Measurements from ENCODE around the gene TRIO.

DNA sequence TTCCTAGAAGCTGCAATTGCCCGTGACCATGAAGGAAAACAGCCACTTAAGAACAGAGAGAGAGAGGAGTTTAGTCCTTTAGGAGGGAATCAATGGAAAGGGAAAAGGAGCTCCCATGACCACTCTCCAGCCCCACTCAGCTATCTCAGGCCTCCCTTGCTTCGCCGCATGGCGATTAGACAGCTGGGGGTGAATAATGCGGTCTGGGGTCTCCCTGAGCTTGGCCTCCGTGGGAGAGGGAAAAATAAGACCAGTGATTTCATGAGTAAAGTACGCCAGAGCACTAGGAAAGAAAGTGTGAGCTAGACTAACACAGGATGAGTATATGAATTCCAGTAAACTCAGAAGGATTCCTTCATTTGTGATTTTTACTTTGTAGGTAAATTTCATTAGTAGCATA lies 180.3 kb downstream of the TRIO start:
- TF ChIP-seq, protein P1, sequence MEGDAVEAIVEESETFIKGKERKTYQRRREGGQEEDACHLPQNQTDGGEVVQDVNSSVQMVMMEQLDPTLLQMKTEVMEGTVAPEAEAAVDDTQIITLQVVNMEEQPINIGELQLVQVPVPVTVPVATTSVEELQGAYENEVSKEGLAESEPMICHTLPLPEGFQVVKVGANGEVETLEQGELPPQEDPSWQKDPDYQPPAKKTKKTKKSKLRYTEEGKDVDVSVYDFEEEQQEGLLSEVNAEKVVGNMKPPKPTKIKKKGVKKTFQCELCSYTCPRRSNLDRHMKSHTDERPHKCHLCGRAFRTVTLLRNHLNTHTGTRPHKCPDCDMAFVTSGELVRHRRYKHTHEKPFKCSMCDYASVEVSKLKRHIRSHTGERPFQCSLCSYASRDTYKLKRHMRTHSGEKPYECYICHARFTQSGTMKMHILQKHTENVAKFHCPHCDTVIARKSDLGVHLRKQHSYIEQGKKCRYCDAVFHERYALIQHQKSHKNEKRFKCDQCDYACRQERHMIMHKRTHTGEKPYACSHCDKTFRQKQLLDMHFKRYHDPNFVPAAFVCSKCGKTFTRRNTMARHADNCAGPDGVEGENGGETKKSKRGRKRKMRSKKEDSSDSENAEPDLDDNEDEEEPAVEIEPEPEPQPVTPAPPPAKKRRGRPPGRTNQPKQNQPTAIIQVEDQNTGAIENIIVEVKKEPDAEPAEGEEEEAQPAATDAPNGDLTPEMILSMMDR (IDR thresholded peaks at IDR 0.05): no peak
- TF ChIP-seq, protein P2, sequence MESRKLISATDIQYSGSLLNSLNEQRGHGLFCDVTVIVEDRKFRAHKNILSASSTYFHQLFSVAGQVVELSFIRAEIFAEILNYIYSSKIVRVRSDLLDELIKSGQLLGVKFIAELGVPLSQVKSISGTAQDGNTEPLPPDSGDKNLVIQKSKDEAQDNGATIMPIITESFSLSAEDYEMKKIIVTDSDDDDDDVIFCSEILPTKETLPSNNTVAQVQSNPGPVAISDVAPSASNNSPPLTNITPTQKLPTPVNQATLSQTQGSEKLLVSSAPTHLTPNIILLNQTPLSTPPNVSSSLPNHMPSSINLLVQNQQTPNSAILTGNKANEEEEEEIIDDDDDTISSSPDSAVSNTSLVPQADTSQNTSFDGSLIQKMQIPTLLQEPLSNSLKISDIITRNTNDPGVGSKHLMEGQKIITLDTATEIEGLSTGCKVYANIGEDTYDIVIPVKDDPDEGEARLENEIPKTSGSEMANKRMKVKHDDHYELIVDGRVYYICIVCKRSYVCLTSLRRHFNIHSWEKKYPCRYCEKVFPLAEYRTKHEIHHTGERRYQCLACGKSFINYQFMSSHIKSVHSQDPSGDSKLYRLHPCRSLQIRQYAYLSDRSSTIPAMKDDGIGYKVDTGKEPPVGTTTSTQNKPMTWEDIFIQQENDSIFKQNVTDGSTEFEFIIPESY (IDR thresholded peaks at IDR 0.05; ENCODE audit: borderline replicate concordance, low read depth): no peak
- TF ChIP-seq FOXJ3 (CRISPR knock-in tag; IDR thresholded peaks at IDR 0.05): no peak
- no peak for TF ChIP-seq NRF1 (IDR thresholded peaks at IDR 0.05; ENCODE audit: low read depth, low read length)
- TF ChIP-seq RAD21 (IDR thresholded peaks at IDR 0.05; ENCODE audit: low read length): no peak
- TF ChIP-seq, protein P3, sequence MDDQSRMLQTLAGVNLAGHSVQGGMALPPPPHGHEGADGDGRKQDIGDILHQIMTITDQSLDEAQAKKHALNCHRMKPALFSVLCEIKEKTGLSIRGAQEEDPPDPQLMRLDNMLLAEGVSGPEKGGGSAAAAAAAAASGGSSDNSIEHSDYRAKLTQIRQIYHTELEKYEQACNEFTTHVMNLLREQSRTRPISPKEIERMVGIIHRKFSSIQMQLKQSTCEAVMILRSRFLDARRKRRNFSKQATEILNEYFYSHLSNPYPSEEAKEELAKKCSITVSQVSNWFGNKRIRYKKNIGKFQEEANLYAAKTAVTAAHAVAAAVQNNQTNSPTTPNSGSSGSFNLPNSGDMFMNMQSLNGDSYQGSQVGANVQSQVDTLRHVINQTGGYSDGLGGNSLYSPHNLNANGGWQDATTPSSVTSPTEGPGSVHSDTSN (IDR thresholded peaks at IDR 0.05): no peak
- TF ChIP-seq TEAD4 (IDR thresholded peaks at IDR 0.05; ENCODE audit: borderline replicate concordance, insufficient read depth): no peak
- no peak for TF ChIP-seq EP300 (IDR thresholded peaks at IDR 0.05; ENCODE audit: borderline replicate concordance in 1 of 2, low read depth in 1 of 2, low read length in 1 of 2)
